ENCODE results near the gene DNAJC5G.

Gene DNAJC5G

DNA sequence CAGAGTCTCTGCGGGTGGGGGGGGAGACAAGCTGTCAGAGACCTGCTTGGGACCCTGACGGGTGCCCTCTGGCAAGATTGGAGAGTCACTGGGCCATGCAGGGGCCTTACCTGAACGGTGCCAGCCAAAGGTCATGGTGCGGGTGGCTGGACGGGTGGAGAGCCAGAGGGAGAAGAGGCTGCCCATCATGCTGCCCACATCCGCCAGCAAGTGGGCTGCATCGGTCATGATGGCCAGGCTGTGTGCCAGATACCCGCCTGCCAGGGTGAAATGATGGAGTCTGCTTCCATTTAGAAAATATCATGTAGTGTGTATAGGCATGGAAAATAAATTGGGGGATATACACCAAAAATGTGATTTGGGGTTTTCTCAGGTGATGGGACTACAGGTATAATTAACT is 17.2 kb upstream of the DNAJC5G start:
- no peak for ATAC-seq (ENCODE audit: insufficient read depth, low read depth)
- no peak for TF ChIP-seq EZH2 (IDR thresholded peaks at IDR 0.05; ENCODE audit: borderline replicate concordance, low read depth, low read length, severe bottlenecking)
- TF ChIP-seq, protein P1, sequence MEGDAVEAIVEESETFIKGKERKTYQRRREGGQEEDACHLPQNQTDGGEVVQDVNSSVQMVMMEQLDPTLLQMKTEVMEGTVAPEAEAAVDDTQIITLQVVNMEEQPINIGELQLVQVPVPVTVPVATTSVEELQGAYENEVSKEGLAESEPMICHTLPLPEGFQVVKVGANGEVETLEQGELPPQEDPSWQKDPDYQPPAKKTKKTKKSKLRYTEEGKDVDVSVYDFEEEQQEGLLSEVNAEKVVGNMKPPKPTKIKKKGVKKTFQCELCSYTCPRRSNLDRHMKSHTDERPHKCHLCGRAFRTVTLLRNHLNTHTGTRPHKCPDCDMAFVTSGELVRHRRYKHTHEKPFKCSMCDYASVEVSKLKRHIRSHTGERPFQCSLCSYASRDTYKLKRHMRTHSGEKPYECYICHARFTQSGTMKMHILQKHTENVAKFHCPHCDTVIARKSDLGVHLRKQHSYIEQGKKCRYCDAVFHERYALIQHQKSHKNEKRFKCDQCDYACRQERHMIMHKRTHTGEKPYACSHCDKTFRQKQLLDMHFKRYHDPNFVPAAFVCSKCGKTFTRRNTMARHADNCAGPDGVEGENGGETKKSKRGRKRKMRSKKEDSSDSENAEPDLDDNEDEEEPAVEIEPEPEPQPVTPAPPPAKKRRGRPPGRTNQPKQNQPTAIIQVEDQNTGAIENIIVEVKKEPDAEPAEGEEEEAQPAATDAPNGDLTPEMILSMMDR (IDR thresholded peaks at IDR 0.05; ENCODE audit: borderline replicate concordance, extremely low read depth, low read length, poor library complexity, severe bottlenecking), result no peak
- no peak for DNase-seq
- H3K27me3 ChIP-seq (ENCODE audit: insufficient read depth, low read length, poor library complexity), result peaks cover 15% of the 10 kb centered on the region
- H3K36me3 ChIP-seq (ENCODE audit: insufficient read depth, low read length), result no peaks in the 10 kb centered on the region
- H3K9ac ChIP-seq (ENCODE audit: low read depth, low read length), result no peak overlapping the region
- no peak overlapping the region for H3K4me2 ChIP-seq (ENCODE audit: insufficient read depth, low read length)
- H3K79me2 ChIP-seq (ENCODE audit: insufficient read depth, low read length), result no peaks in the 10 kb centered on the region
- no peak overlapping the region for H3K27ac ChIP-seq (ENCODE audit: low read length)
- H3K4me1 ChIP-seq (ENCODE audit: insufficient read depth, low read length), result no peaks in the 10 kb centered on the region
- no peak overlapping the region for H2AFZ ChIP-seq (ENCODE audit: low read depth, low read length)
- no peaks in the 10 kb centered on the region for H4K20me1 ChIP-seq (ENCODE audit: insufficient read depth, low read length)
- H3K9me3 ChIP-seq (ENCODE audit: insufficient read depth, low read length, severe bottlenecking), result no peaks in the 10 kb centered on the region
- no peak overlapping the region for H3K4me3 ChIP-seq (ENCODE audit: low read depth in 1 of 2, low read length in 2 of 2)

DNA sequence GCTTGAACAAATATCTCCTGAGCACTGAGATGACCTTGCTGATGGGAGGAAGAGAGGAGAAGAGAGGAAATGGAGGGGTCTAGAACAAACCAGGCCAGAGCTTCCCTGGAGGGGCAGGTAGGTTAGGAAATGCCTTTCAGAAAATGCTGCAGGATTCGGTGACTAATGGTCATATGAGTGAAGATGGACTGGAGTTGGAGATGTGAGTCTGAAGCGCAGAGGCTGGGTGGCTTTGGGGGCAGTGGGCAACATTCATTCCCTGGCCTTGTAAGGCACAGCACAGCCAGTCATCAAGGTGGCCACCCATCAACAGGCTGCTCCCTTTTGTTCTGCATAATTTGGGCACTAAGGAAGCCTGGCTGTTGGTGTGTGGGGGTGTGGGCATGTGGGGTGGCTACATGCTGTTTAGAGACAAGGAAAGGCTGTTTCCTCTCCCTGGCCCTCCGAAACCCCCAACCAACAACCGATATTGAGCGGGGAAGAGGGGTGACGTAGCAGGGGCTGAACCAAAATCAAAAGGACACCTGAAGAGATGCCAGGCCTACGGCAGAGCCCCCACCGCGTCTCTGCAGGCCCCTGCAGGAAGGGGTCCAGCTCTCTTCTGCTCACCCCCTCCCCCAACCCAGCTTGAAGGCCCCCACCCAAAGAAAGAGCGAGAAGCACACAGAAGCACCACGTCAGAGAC is 13.8 kb upstream of the DNAJC5G start:
- H3K27ac ChIP-seq (ENCODE audit: low read length), result no peak overlapping the region
- H3K9me3 ChIP-seq (ENCODE audit: insufficient read depth, low read length, severe bottlenecking), result no peaks in the 10 kb centered on the region
- TF ChIP-seq EZH2 (IDR thresholded peaks at IDR 0.05; ENCODE audit: borderline replicate concordance, low read depth, low read length, severe bottlenecking), result no peak
- TF ChIP-seq, protein P1 (IDR thresholded peaks at IDR 0.05; ENCODE audit: borderline replicate concordance, extremely low read depth, low read length, poor library complexity, severe bottlenecking), result no peak
- H4K20me1 ChIP-seq (ENCODE audit: insufficient read depth, low read length), result no peaks in the 10 kb centered on the region
- H3K79me2 ChIP-seq (ENCODE audit: insufficient read depth, low read length), result no peaks in the 10 kb centered on the region
- no peak overlapping the region for H3K4me2 ChIP-seq (ENCODE audit: insufficient read depth, low read length)
- H3K4me1 ChIP-seq (ENCODE audit: insufficient read depth, low read length), result no peaks in the 10 kb centered on the region
- no peak overlapping the region for H3K9ac ChIP-seq (ENCODE audit: low read depth, low read length)
- no peak for DNase-seq
- H3K36me3 ChIP-seq (ENCODE audit: insufficient read depth, low read length), result no peaks in the 10 kb centered on the region
- no peak overlapping the region for H3K4me3 ChIP-seq (ENCODE audit: low read depth in 1 of 2, low read length in 2 of 2)
- no peak for ATAC-seq (ENCODE audit: insufficient read depth, low read depth)
- no peak overlapping the region for H2AFZ ChIP-seq (ENCODE audit: low read depth, low read length)
- peaks cover 6% of the 10 kb centered on the region for H3K27me3 ChIP-seq (ENCODE audit: insufficient read depth, low read length, poor library complexity)

DNA sequence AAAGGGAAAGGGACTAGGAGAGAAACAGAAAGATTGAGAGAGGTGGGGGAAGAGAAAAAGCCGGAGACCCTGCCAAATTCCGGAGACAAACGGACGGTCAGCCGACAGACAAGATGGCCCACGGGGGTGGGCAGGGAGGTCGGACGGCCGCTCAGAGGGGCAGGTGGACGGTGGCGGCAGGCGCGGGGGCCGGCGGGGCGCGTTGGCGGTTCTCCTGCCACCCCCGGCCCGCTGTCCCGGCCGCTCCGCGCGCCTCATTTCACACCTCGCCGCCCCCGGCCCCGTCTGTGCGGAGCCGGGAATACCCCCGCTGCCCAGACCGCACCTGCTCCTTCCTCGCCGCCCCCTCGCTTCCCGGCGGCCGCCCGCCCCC is 13.3 kb upstream of the DNAJC5G start:
- Histone ChIP-seq H3K4me3 (ENCODE audit: low read depth in 1 of 2, low read length in 2 of 2) (no peak overlapping the region), H3K27me3 (ENCODE audit: insufficient read depth, low read length, poor library complexity) (peaks cover 6% of the 10 kb centered on the region), H3K4me1 (ENCODE audit: insufficient read depth, low read length) (no peaks in the 10 kb centered on the region), H3K36me3 (ENCODE audit: insufficient read depth, low read length) (no peaks in the 10 kb centered on the region), H3K9ac (ENCODE audit: low read depth, low read length) (no peak overlapping the region), H2AFZ (ENCODE audit: low read depth, low read length) (no peak overlapping the region), H4K20me1 (ENCODE audit: insufficient read depth, low read length) (no peaks in the 10 kb centered on the region), H3K79me2 (ENCODE audit: insufficient read depth, low read length) (no peaks in the 10 kb centered on the region), H3K27ac (ENCODE audit: low read length) (no peak overlapping the region), H3K9me3 (ENCODE audit: insufficient read depth, low read length, severe bottlenecking) (no peaks in the 10 kb centered on the region), H3K4me2 (ENCODE audit: insufficient read depth, low read length) (no peak overlapping the region)
- DNase-seq (no peak), ATAC-seq (ENCODE audit: insufficient read depth, low read depth) (no peak)
- TF ChIP-seq EZH2 (IDR thresholded peaks at IDR 0.05; ENCODE audit: borderline replicate concordance, low read depth, low read length, severe bottlenecking), result no peak
- TF ChIP-seq, protein P1 (IDR thresholded peaks at IDR 0.05; ENCODE audit: borderline replicate concordance, extremely low read depth, low read length, poor library complexity, severe bottlenecking), result no peak
